PC-3 (cell line): ENCODE results near the gene CRYZL1. TPM values are rescaled to one million over a fixed set of nuclear protein-coding genes. Genes with fewer than 3 reads are reported as not detected.

Experiments used
- ATAC-seq: fragments of 200-7000 bp; cut with Tn5 transposase; 2 replicates; pipeline ENCODE4 v1.9.1; 2020; ENCODE audit warnings: mild to moderate bottlenecking, moderate library complexity
- BruUV-seq: library from RNA; stranded (reverse); fragments of 400-500 nt; replicated peaks from 2 replicates; lab custom pipeline; 2021; lab: Mats Ljungman, UMichigan
- CTCF ChIA-PET: fragments of 300-600 bp; sonication (Branson Sonifier 250); formaldehyde crosslinking; loops from one replicate; lab custom pipeline; 2022; ENCODE audit warnings: antibody characterized with exemption; lab: Charles Lee
- POLR2A ChIA-PET: fragments of 300-600 bp; sonication (Branson Sonifier 250); formaldehyde crosslinking; loops from one replicate; lab custom pipeline; 2022; ENCODE audit warnings: antibody characterized with exemption; ENCODE audit not compliant: unreplicated experiment; lab: Charles Lee
- DNase-seq: peaks from one replicate; pipeline ENCODE4 v3.0.0-alpha.2; 2015
- H2AFZ ChIP-seq: fragments of 300-600 bp; sonication (generic); 2 replicates; pipeline ENCODE4 v1.6.0; 2016; ENCODE audit warnings: antibody characterized with exemption, low read length
- H3F3A ChIP-seq: fragments of 300-600 bp; sonication (generic); one replicate; pipeline ENCODE4 v1.6.0; 2017; ENCODE audit warnings: antibody characterized with exemption, low read length, control low read depth, mild to moderate bottlenecking; ENCODE audit not compliant: unreplicated experiment
- H3K27ac ChIP-seq: fragments of 300-600 bp; sonication (generic); 2 replicates; pipeline ENCODE4 v1.5.1; 2016; ENCODE audit warnings: mild to moderate bottlenecking, low read length
- H3K27me3 ChIP-seq: fragments of 300-600 bp; sonication (generic); 2 replicates; pipeline ENCODE4 v1.6.1; 2016; ENCODE audit warnings: low read length, mixed read lengths
- H3K36me3 ChIP-seq: fragments of 300-600 bp; sonication (generic); 2 replicates; pipeline ENCODE4 v1.6.1; 2016; ENCODE audit warnings: low read depth, mixed run types, low read length, mixed read lengths
- H3K4me1 ChIP-seq: fragments of 300-600 bp; sonication (generic); 2 replicates; pipeline ENCODE4 v1.5.1; 2016; ENCODE audit warnings: low read length; ENCODE audit not compliant: insufficient read depth
- H3K4me2 ChIP-seq: fragments of 300-600 bp; sonication (generic); 2 replicates; pipeline ENCODE4 v1.6.0; 2016; ENCODE audit warnings: low read length
- H3K4me3 ChIP-seq: fragments of 300-600 bp; sonication (generic); 2 replicates; pipeline ENCODE4 v1.5.1; 2016; ENCODE audit warnings: mild to moderate bottlenecking, low read length, mixed read lengths
- H3K79me2 ChIP-seq: fragments of 300-600 bp; sonication (generic); 2 replicates; pipeline ENCODE4 v1.6.1; 2017; ENCODE audit warnings: low read length, mixed read lengths
- H3K9ac ChIP-seq: fragments of 300-600 bp; sonication (generic); 2 replicates; pipeline ENCODE4 v1.6.0; 2016; ENCODE audit warnings: mild to moderate bottlenecking, low read length
- H3K9me2 ChIP-seq: fragments of 300-600 bp; sonication (generic); replicated peaks from 2 replicates; pipeline ENCODE4 v1.6.1; 2016; ENCODE audit warnings: mixed run types, low read length, mixed read lengths
- H3K9me3 ChIP-seq: fragments of 300-600 bp; sonication (generic); 2 replicates; pipeline ENCODE4 v1.6.1; 2016; ENCODE audit warnings: low read length, mixed read lengths
- H4K20me1 ChIP-seq: fragments of 300-600 bp; sonication (generic); 2 replicates; pipeline ENCODE4 v1.6.1; 2016; ENCODE audit warnings: low read length, mixed read lengths
- EZH2 ChIP-seq: fragments of 300-600 bp; sonication (generic); IDR thresholded peaks from one replicate; pipeline ENCODE4 v1.6.1; 2017; ENCODE audit warnings: antibody characterized with exemption, mild to moderate bottlenecking, low read length; ENCODE audit not compliant: unreplicated experiment
- EZH2phosphoT487 ChIP-seq: fragments of 300-600 bp; sonication (generic); IDR thresholded peaks from 2 replicates; pipeline ENCODE4 v1.6.1; 2018; ENCODE audit warnings: mild to moderate bottlenecking, antibody characterized with exemption, low read length, borderline replicate concordance
- intact Hi-C: fragments of 100-400 bp; cut with micrococcal nuclease; formaldehyde crosslinking; loops from 2 replicates; pipeline ENCODE4 v1.9.0; 2023
- total RNA-seq: library from RNA; depleted of rRNA; stranded (reverse); fragments of >200 nt; gene quantifications from 2 replicates; pipeline ENCODE4 v1.2.3, GENCODE V29; 2014
- TF ChIP-seq, protein P1 (sequence below): fragments of 300-600 bp; sonication (generic); conservative IDR thresholded peaks from 2 replicates; pipeline ENCODE4 v1.5.1; 2017; ENCODE audit warnings: antibody characterized with exemption, low read depth, mild to moderate bottlenecking, low read length

CRYZL1 gene
- total RNA-seq, 1 experiment from 2014 or later = 12.4 TPM

GRCh38 chr21:33660406-33660805 is 18.9 kb upstream of the CRYZL1 start:
- ChIA-PET CTCF (interaction anchor here (0.7 kb wide), 1 partner anchor 54 kb away, joined by 3 read pairs; no protein-coding TSS in a partner anchor), POLR2A (no interaction called here)
- no peak for ATAC-seq
- Histone ChIP-seq H3K27ac (no peak overlapping the region), H3K9me3 (peaks cover 20% of the 10 kb centered on the region), H3K4me1 (peaks cover 16% of the 10 kb centered on the region), H3K4me2 (no peak overlapping the region), H3K36me3 (peaks cover 24% of the 10 kb centered on the region), H3K9ac (no peak overlapping the region), H3F3A (no peaks in the 10 kb centered on the region), H3K9me2 (no peaks in the 10 kb centered on the region), H4K20me1 (no peaks in the 10 kb centered on the region), H3K4me3 (no peak overlapping the region), H3K79me2 (peaks cover 67% of the 10 kb centered on the region), H2AFZ (no peak overlapping the region), H3K27me3 (no peaks in the 10 kb centered on the region)
- TF ChIP-seq EZH2 (no peak), EZH2phosphoT487 (no peak)
- TF ChIP-seq, protein P1, sequence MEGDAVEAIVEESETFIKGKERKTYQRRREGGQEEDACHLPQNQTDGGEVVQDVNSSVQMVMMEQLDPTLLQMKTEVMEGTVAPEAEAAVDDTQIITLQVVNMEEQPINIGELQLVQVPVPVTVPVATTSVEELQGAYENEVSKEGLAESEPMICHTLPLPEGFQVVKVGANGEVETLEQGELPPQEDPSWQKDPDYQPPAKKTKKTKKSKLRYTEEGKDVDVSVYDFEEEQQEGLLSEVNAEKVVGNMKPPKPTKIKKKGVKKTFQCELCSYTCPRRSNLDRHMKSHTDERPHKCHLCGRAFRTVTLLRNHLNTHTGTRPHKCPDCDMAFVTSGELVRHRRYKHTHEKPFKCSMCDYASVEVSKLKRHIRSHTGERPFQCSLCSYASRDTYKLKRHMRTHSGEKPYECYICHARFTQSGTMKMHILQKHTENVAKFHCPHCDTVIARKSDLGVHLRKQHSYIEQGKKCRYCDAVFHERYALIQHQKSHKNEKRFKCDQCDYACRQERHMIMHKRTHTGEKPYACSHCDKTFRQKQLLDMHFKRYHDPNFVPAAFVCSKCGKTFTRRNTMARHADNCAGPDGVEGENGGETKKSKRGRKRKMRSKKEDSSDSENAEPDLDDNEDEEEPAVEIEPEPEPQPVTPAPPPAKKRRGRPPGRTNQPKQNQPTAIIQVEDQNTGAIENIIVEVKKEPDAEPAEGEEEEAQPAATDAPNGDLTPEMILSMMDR = no peak
- intact Hi-C loops = no loop called here
- DNase-seq = no peak
- no TSS peak for BruUV-seq

GRCh38 chr21:33659568-33659949 is 18.0 kb upstream of the CRYZL1 start:
- TF ChIP-seq EZH2phosphoT487 = no peak
- no peak for TF ChIP-seq EZH2
- TF ChIP-seq, protein P1 = no peak
- Histone ChIP-seq H3K4me3 (no peak overlapping the region), H3K4me2 (no peak overlapping the region), H3K4me1 (peaks cover 20% of the 10 kb centered on the region), H3K9ac (no peak overlapping the region), H3K27ac (no peak overlapping the region), H4K20me1 (no peaks in the 10 kb centered on the region), H3F3A (no peaks in the 10 kb centered on the region), H3K79me2 (peaks cover 72% of the 10 kb centered on the region), H3K27me3 (no peaks in the 10 kb centered on the region), H3K9me2 (no peaks in the 10 kb centered on the region), H3K36me3 (peaks cover 24% of the 10 kb centered on the region), H3K9me3 (peaks cover 20% of the 10 kb centered on the region), H2AFZ (no peak overlapping the region)
- no TSS peak for BruUV-seq
- CTCF ChIA-PET = no interaction called here
- DNase-seq = no peak
- POLR2A ChIA-PET = no interaction called here
- intact Hi-C loops = no loop called here
- no peak for ATAC-seq

- ATAC-seq = no peak
- H3K4me1 ChIP-seq = peaks cover 20% of the 10 kb centered on the region
- H4K20me1 ChIP-seq = no peaks in the 10 kb centered on the region
- H3K27me3 ChIP-seq = no peaks in the 10 kb centered on the region
- ChIA-PET CTCF (no interaction called here), POLR2A (no interaction called here)
- intact Hi-C loops = no loop called here
- H3K4me2 ChIP-seq = no peak overlapping the region
- no TSS peak for BruUV-seq
- peaks cover 72% of the 10 kb centered on the region for H3K79me2 ChIP-seq
- peaks cover 24% of the 10 kb centered on the region for H3K36me3 ChIP-seq
- no peak overlapping the region for H3K4me3 ChIP-seq
- H3K9me2 ChIP-seq = no peaks in the 10 kb centered on the region
- no peak overlapping the region for H2AFZ ChIP-seq
- H3K27ac ChIP-seq = no peak overlapping the region
- H3K9me3 ChIP-seq = peaks cover 20% of the 10 kb centered on the region
- no peak for DNase-seq
- no peaks in the 10 kb centered on the region for H3F3A ChIP-seq
- TF ChIP-seq, protein P1 = no peak
- TF ChIP-seq EZH2 = no peak
- no peak for TF ChIP-seq EZH2phosphoT487
- no peak overlapping the region for H3K9ac ChIP-seq
Observed at GRCh38 chr21:33658919-33659567, 17.5 kb upstream of the CRYZL1 start.
